ENCODE results near the gene PRDM16. TPM values are rescaled to one million over a fixed set of nuclear protein-coding genes. Genes with fewer than 3 reads are reported as not detected.

The PRDM16 gene
- total RNA-seq, 1 experiment from 2014 or later = 6.1 TPM

DNA sequence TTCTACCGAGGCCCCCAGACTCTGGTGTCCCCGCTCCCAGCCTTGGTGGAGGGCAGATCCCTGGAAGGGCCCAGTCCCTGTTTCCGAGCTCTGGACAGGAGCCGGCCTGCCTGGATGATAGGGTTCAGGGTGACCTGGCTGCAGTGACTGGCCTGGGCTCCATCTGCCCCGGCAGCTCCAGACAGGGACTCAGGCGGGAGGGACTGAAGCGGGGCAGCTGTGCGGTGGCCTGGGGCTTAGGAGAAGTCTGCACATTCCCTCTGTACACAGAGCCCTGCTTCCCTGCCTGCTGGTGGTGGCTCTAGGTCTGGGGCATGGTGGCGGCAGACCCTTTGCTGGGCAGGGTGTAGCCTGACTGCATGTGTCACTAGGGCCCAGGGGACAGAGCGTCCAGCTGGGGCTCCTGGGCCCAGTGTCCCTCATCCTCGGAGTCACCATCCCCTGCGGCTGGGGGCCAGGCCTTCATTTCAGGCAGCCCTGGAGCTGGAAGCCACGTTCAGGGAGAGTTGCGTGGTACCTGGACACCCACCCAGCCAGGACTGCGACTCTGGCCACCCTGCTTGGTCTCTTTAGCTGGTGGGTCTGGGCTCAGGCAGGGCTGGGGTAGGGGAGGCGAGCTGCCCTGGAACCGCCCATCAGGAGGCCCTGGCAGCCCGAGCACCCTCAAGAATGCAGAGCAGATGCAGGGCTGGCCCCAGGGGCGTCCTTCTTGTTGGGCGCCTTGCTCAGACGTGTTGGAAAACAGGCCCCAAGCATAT, 395.1 kb downstream of the PRDM16 start:
- Histone ChIP-seq H3K27ac (ENCODE audit: low read depth, low read length) (no peak overlapping the region), H4K20me1 (ENCODE audit: insufficient read depth) (no peaks in the 10 kb centered on the region), H3K36me3 (ENCODE audit: control insufficient read depth in 1 of 2, insufficient read depth in 2 of 2, low read length in 2 of 2) (no peaks in the 10 kb centered on the region), H3K9me2 (ENCODE audit: insufficient read depth) (no peaks in the 10 kb centered on the region), H3K79me2 (ENCODE audit: insufficient read depth, low read length) (no peaks in the 10 kb centered on the region; the same call in 1 of the 2 replicates), H2AFZ (ENCODE audit: low read depth, low read length, poor library complexity, severe bottlenecking) (no peak overlapping the region), H3K9me3 (ENCODE audit: control insufficient read depth in 1 of 2, insufficient read depth in 1 of 2, low read depth in 1 of 2, low read length in 2 of 2) (no peaks in the 10 kb centered on the region), H3K4me3 (replicated peaks in 1 of 2; ENCODE audit: low read depth in 1 of 2, low read length in 2 of 2) (no peak overlapping the region), H3K4me1 (ENCODE audit: control insufficient read depth in 1 of 2, insufficient read depth in 2 of 2, low read length in 2 of 2) (peaks cover 14 to 22% of the 10 kb centered on the region in 2 experiments), H3K9ac (ENCODE audit: low read length) (no peak overlapping the region), H3K4me2 (ENCODE audit: low read length) (no peak overlapping the region), H3K27me3 (ENCODE audit: insufficient read depth, low read length) (no peaks in the 10 kb centered on the region)
- ChIA-PET CTCF (no interaction called here), POLR2A (no interaction called here), RAD21 (ENCODE audit: low non-redundant PET in 1 of 2, low total read pairs in 2 of 2, uncharacterized antibody in 2 of 2, unreplicated experiment in 2 of 2) (no interaction called here)
- intact Hi-C loops (cut with micrococcal nuclease) = no loop called here
- BruUV-seq (replicated peaks) = no TSS peak
- DNase-seq (ENCODE audit: low read depth, low spot score) (no peak), ATAC-seq (no peak)
- TF ChIP-seq EZH2phosphoT487 (IDR thresholded peaks at IDR 0.05; ENCODE audit: borderline replicate concordance) (no peak), SRF (IDR thresholded peaks at IDR 0.05; ENCODE audit: low read depth) (no peak), YY1 (IDR thresholded peaks at IDR 0.05; ENCODE audit: extremely low read depth, insufficient replicate concordance, low read depth, low read length) (no peak), POLR2A (IDR thresholded peaks at IDR 0.05; ENCODE audit: borderline replicate concordance, extremely low read depth, insufficient read depth, insufficient read length) (no peak)
- TF ChIP-seq, protein P1, sequence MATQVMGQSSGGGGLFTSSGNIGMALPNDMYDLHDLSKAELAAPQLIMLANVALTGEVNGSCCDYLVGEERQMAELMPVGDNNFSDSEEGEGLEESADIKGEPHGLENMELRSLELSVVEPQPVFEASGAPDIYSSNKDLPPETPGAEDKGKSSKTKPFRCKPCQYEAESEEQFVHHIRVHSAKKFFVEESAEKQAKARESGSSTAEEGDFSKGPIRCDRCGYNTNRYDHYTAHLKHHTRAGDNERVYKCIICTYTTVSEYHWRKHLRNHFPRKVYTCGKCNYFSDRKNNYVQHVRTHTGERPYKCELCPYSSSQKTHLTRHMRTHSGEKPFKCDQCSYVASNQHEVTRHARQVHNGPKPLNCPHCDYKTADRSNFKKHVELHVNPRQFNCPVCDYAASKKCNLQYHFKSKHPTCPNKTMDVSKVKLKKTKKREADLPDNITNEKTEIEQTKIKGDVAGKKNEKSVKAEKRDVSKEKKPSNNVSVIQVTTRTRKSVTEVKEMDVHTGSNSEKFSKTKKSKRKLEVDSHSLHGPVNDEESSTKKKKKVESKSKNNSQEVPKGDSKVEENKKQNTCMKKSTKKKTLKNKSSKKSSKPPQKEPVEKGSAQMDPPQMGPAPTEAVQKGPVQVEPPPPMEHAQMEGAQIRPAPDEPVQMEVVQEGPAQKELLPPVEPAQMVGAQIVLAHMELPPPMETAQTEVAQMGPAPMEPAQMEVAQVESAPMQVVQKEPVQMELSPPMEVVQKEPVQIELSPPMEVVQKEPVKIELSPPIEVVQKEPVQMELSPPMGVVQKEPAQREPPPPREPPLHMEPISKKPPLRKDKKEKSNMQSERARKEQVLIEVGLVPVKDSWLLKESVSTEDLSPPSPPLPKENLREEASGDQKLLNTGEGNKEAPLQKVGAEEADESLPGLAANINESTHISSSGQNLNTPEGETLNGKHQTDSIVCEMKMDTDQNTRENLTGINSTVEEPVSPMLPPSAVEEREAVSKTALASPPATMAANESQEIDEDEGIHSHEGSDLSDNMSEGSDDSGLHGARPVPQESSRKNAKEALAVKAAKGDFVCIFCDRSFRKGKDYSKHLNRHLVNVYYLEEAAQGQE (IDR thresholded peaks at IDR 0.05; ENCODE audit: low read depth) = no peak
